Measurements from ENCODE around the gene COL11A2.
"Not testable (repeated sequence)": the region's sequence is repeated elsewhere in the genome, so short reads cannot be mapped to it uniquely, and the experiment has no call there.

The COL11A2 gene

DNA sequence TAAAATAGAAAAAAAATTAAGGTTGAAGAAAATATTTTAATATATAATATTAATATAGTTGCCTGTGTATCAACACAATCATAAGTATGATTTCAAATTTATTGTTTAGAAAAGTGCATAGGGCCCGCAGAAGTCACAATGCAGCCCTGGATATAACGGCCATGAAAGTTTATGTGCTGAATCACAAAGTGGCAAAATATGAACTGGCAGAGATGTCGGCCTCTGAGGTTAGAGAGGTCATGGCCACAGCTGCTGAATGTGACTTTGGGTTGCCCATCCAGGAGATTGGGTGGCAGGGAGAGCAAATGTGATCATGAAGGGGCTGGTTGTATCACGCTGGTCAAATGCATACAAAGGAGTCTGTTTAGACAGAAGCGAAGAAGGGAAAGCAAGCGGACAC, 35.7 kb downstream of the COL11A2 start:
- no peak for DNase-seq (ENCODE audit: low read depth in 2 of 2)

- no peak for DNase-seq (ENCODE audit: low read depth in 2 of 2)
Observed at GRCh38 chr6:33154349-33154748, 37.9 kb downstream of the COL11A2 start.

GRCh38 chr6:33151050-33151449, 41.2 kb downstream of the COL11A2 start:
- DNase-seq (ENCODE audit: low read depth in 2 of 2) = no peak

GRCh38 chr6:33150560-33150959, 41.7 kb downstream of the COL11A2 start:
- not testable (repeated sequence) for DNase-seq (ENCODE audit: low read depth in 2 of 2)

GRCh38 chr6:33147807-33148666, 44.2 kb downstream of the COL11A2 start:
- no peak for DNase-seq (ENCODE audit: low read depth in 2 of 2)

- no peak for DNase-seq (ENCODE audit: low read depth in 2 of 2)
Observed at GRCh38 chr6:33144373-33144772, 47.9 kb downstream of the COL11A2 start.

DNA sequence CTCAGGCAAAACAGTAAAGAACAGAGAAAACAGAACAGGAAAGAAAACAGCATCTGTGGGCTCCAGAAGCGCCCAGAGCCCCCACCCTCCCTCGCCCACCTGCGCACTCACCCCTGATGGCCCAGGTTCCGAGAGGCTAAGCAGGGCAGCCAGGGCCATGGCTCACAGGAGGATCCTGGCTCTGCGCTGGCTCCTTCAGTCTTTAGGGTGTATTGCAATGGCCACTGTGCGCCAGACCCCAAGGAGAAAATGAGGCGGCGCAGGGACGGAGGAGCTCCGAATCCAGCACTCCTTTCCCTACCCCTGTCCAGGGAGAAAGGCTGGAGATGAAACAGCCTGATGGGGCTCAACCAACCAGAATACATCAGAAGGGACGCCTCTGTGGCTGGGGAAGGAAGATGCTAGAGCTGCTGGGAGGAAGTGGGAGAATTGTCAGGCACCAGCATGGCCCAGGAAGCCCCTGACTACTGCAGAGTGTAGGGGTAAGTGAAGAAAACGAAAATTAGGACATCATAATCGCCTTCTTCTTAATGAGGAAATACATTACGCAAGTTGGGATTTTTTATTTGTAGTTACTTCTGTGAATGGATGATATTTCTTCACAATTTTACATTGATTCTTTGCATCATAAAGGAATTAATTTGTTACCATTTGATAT, 49.0 kb downstream of the COL11A2 start:
- DNase-seq (ENCODE audit: low read depth in 2 of 2) = no peak

GRCh38 chr6:33142501-33143070, 49.7 kb downstream of the COL11A2 start:
- DNase-seq (ENCODE audit: low read depth in 2 of 2) = no peak

DNA sequence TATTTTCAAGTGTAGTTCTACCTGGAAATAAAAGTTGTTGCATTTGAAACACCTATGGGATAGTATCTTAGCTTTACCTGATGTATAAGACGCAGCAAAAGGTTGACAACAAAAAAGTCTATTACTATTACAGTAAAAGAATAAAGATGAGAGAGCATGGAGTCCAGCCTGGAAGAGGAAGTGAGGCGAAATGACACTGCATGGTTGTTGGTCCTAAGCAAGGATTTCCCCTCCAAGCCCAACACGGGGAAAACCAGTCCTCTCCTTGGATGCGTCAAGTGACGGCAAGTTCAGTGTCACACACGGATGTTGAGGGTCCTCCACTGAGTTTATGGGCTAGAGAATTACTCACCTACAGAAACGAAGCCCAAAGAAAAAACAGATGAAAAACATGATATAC, 51.7 kb downstream of the COL11A2 start:
- no peak for DNase-seq (ENCODE audit: low read depth in 2 of 2)

DNA sequence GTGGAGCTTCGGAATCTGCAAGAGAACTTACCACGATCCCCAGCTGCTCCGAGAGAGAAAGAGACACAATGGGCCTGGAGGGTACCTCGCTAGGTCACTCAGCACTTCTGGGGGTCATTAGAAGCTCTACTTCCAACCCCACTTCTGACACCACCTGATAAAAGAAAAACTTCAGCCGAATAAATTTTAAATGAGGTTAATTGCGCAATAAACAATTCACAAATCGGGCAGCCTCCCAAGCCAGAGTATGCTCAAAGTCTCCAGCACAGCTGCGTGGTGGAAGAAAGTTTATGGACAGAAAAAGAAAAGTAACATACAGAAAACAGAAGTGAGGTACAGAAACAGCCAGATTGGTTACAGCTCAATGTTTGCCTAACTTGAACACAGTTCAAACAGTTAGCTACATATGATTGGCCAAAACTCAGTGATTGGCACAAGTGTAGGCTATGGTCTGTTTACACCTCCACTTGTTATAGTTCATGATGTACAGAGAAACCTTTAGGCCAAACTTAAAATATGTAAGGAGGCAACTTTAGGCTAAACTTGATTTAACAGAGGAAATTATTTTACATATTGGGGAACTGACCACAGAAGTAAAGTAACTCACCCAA, 52.6 kb downstream of the COL11A2 start:
- DNase-seq (ENCODE audit: low read depth in 2 of 2) = no peak

DNA sequence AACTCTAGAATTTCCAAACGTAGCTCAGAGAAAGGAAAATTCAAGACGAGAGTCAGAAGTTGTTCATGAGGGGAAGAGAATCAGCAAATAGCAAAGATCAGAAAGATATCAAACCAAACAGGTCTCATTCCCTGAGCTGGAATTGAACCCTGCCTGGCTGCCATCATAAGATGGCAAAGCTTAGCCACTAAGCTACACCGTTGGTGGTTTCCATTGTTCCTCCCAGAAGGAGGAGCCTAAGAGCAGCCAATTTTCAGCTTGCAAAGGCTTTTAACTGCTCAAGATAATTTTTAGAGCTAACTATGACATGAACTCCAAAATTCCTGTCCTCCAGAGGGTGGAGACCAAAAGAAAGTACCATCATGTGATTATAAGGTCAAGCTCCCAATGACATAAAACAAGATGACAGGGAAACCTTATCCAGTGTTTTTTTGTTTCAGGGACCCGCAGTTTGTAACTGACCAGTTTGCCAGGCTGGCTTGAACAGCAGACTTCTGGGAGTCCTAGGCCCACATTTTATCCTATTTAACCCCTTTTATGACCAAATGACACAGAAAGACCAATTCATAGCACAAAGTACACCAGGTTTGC, 55.9 kb downstream of the COL11A2 start:
- no peak for DNase-seq (ENCODE audit: low read depth in 2 of 2)

DNA sequence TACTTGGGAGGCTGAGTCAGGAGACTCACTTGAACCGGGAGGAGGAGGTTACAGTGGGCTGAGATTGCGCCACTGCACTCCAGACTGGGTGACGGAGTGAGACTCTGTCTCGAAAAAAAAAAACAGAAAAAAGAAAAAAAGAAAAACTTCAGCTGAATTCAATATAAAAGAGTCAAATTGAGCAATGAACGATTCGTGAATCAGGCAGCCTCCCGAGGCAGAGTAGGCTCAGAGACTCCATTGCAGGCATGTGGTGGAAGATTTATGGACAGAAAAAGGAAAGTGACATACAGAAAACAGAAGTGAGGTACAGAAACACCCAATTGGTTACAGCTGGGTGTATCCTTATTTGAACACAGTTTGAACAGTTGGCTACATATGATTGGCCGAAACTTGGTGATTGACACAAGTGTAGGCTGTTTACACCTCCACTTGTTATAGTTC, 60.2 kb downstream of the COL11A2 start:
- DNase-seq (ENCODE audit: low read depth in 2 of 2) = no peak

- no peak for DNase-seq (ENCODE audit: low read depth in 2 of 2)
Observed at GRCh38 chr6:33128318-33128717, 63.9 kb downstream of the COL11A2 start.

- peak; percentile 29 to 30 for DNase-seq (ENCODE audit: low read depth in 2 of 2)
Observed at GRCh38 chr6:33126101-33126714, 66.1 kb downstream of the COL11A2 start.

GRCh38 chr6:33124947-33125346, 67.3 kb downstream of the COL11A2 start:
- DNase-seq (ENCODE audit: low read depth in 2 of 2) = no peak

DNA sequence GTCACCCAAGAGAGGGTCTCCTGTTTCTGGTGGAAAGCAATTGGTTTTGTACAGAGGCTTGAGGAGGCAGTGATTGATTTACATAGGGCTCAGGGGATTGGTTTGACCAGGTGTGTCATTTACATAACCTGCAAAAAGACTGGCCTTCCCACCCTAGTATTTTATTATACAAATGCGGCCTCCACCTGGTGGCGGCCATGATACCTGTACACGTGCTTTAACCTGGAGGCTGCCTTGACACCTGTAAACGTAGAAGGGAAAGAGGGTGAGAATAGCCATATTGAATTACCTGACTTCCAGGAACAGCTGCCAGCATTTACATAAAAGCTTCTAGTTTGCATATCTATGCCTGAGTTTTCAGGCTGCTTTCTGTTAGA, 67.8 kb downstream of the COL11A2 start:
- no peak for DNase-seq (ENCODE audit: low read depth in 2 of 2)

DNA sequence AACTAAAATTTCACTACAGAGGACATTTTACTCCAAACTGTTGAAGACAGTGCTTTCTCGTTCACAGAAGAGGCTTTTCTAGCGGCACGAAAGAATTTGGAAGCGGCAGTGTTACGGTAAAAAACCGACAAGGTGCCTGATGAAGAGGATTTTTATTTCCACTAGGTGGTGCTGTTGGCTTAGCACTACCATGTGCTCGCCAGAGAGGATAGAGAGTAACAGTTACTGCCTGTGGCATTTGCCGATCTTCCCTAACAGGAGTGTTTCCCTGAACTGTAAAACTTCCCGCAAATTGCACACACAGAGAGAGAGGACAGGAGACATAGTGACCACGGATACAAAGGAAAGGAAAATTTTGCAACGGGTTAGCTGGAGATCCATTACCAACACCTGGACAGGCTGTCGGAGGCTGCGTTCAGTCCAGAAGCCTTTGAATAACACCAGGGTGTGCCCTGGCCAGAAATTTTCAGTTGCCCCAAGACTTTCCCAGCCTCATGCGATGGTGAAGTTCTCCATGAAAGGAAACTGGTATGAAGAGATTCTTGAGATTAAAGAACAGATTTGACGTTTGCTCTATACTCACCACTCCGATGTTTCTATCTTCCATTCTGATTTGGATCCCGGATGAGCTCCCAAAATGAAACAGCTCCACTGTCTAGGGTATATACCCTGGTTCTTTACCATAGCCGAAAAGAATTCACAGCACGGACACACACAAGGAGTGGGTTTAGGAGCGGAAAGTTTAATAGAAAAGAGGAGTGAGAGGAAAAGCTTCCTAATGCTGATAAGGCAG, 68.3 kb downstream of the COL11A2 start:
- no peak for DNase-seq (ENCODE audit: low read depth in 2 of 2)

DNA sequence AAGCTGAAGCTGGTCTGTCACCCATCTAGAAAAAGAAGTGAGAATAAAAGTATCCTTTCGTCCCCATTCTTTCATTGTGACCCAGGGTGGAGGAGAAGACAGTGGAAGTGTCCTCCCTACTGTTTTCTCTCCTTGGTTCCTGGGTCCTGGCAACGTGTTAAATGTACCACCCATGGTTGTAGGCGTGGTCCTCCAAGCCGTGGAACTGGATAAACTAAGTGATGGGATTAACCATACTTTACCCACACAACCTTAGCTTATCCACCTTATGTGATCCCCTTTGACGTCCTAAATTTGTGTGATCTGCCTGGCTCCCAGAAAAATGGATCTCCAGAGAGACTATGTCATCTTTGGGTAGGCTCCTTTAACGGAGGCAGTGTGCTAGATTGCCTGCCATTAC, 69.1 kb downstream of the COL11A2 start:
- no peak for DNase-seq (ENCODE audit: low read depth in 2 of 2)

GRCh38 chr6:33120001-33120400, 72.3 kb downstream of the COL11A2 start:
- DNase-seq (ENCODE audit: low read depth in 2 of 2) = no peak

- DNase-seq (ENCODE audit: low read depth in 2 of 2) = no peak
Observed at GRCh38 chr6:33118525-33119123, 73.6 kb downstream of the COL11A2 start.

Data from stimulated activated CD8-positive, alpha-beta memory T cell treated with anti-CD3 and anti-CD28 coated beads, Interleukin-7, amount 100 ng/mL, for 4 hours (primary cell).